Breast epithelium (tissue), 4 donors: ENCODE measurements around the gene RAPGEF4. TPM values are rescaled to one million over a fixed set of nuclear protein-coding genes. Genes with fewer than 3 reads are reported as not detected.

Experiments used
- DNase-seq, 2 donors: peaks; one replicate each; pipeline ENCODE4 v3.0.0-alpha.2; 2019; ENCODE audit warnings: low spot score in 2 of 2
- H3K27ac ChIP-seq, 2 donors: fragments of 200-600 bp; sonication (generic) in 1 of 2; one replicate each; pipeline ENCODE4 v1.5.1; 2016 to 2019; ENCODE audit warnings: mild to moderate bottlenecking in 1 of 2
- H3K27me3 ChIP-seq, 2 donors: fragments of 200-600 bp; sonication (generic) in 1 of 2; one replicate each; pipeline versions ENCODE4 v1.5.1 to v1.6.0; 2017 to 2019; ENCODE audit warnings: control low read depth in 1 of 2, mild to moderate bottlenecking in 1 of 2
- H3K36me3 ChIP-seq: fragments of 200-600 bp; one replicate; pipeline ENCODE4 v1.5.1; 2019
- H3K4me1 ChIP-seq, 2 donors: fragments of 200-600 bp; sonication (generic); one replicate each; pipeline ENCODE4 v1.5.1; 2016 to 2019; ENCODE audit warnings: control low read depth in 1 of 2
- H3K4me3 ChIP-seq, 3 donors: fragments of 200-600 bp; sonication (generic); 1 replicate in 2 of 3; 2 replicates in 1 of 3; pipeline ENCODE4 v1.5.1; 2016 to 2019; ENCODE audit warnings: mild to moderate bottlenecking in 3 of 3, moderate library complexity in 2 of 3
- H3K9me3 ChIP-seq, 2 donors: fragments of 200-600 bp; sonication (generic) in 1 of 2; one replicate each; pipeline ENCODE4 v1.5.1; 2016 to 2019; ENCODE audit warnings: control low read depth in 1 of 2
- POLR2A ChIP-seq: fragments of 450-650 bp; IDR thresholded peaks from one replicate; pipeline ENCODE4 v1.6.1; 2016; ENCODE audit warnings: antibody characterized with exemption, mild to moderate bottlenecking, moderate library complexity
- POLR2AphosphoS5 ChIP-seq, 3 donors: sonication (generic); formaldehyde crosslinking; IDR thresholded peaks; one replicate each; pipeline ENCODE4 v1.6.1; 2017; ENCODE audit warnings: antibody characterized with exemption in 3 of 3
- intact Hi-C: fragments of 100-400 bp; cut with DNase I; formaldehyde crosslinking; loops from one replicate; pipeline ENCODE4 v1.15.1; 2023; ENCODE audit warnings: low total_unique reads
- total RNA-seq, 3 donors: library from RNA; depleted of rRNA; stranded (reverse); fragments of >200 nt; gene quantifications; one replicate each; pipeline ENCODE4 v1.1.0, GENCODE V29; 2016
- TF ChIP-seq, protein P1 (sequence below), 3 donors: fragments of 450-650 bp; IDR thresholded peaks; one replicate each; pipeline ENCODE4 v1.5.1; 2016 to 2017; ENCODE audit warnings: antibody characterized with exemption in 3 of 3, mild to moderate bottlenecking in 3 of 3, moderate library complexity in 3 of 3

Gene RAPGEF4
- total RNA-seq, 3 donors from 2014 or later = 7.7 to 12.8 (median 11.6) TPM

GRCh38 chr2:172993139-172993538 is 257.5 kb downstream of the RAPGEF4 start:
- Histone ChIP-seq H3K27ac (no peak overlapping the region), H3K9me3 (no peaks in the 10 kb centered on the region), H3K4me1 (no peaks in the 10 kb centered on the region), H3K27me3 (no peaks in the 10 kb centered on the region), H3K4me3 (no peak overlapping the region), H3K36me3 (no peaks in the 10 kb centered on the region)
- intact Hi-C loops = no loop called here
- DNase-seq = no peak
- TF ChIP-seq POLR2AphosphoS5 (IDR thresholded peaks at IDR 0.05) = no peak
- no peak for TF ChIP-seq POLR2A
- TF ChIP-seq, protein P1, sequence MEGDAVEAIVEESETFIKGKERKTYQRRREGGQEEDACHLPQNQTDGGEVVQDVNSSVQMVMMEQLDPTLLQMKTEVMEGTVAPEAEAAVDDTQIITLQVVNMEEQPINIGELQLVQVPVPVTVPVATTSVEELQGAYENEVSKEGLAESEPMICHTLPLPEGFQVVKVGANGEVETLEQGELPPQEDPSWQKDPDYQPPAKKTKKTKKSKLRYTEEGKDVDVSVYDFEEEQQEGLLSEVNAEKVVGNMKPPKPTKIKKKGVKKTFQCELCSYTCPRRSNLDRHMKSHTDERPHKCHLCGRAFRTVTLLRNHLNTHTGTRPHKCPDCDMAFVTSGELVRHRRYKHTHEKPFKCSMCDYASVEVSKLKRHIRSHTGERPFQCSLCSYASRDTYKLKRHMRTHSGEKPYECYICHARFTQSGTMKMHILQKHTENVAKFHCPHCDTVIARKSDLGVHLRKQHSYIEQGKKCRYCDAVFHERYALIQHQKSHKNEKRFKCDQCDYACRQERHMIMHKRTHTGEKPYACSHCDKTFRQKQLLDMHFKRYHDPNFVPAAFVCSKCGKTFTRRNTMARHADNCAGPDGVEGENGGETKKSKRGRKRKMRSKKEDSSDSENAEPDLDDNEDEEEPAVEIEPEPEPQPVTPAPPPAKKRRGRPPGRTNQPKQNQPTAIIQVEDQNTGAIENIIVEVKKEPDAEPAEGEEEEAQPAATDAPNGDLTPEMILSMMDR (IDR thresholded peaks at IDR 0.05) = no peak

DNA sequence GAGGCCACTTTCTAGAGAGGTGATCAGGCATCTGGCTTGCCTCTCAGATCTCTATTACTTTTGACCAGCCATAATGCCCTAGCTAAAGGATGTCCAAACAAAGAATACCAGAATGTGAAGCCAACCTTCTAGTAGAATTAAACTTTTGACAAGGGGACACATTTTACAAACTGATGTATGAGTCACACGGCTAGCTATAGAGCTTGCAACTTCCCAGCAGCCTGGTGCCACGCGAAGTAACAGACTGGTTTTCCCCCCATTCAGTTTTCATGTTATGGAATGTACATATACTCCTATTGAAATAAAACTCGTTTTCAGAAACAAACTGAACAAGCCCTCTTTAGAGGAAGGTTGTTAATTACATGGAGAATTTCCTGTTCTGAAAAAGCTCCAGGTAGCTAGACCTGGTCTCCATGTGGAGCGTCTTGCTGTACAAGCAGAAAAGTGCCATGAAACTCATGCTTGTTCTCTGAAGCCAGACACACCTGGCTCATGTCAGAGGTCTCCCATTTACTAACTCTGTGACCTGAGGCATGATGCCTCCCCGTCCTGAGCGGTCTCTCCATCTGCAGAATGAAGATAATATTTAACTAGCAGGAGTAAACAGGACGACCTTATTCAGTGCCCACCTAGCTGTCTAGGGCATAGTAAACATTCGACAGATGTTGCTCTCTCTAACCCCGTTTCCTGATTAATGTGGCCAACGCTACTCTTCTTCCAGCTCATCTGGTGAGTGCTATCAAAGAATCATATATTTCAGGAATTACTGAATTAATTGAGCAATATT is 258.5 kb downstream of the RAPGEF4 start:
- no peak for TF ChIP-seq POLR2AphosphoS5 (IDR thresholded peaks at IDR 0.05)
- TF ChIP-seq, protein P1 (IDR thresholded peaks at IDR 0.05) = no peak
- no peak for TF ChIP-seq POLR2A
- intact Hi-C loops = no loop called here

DNA sequence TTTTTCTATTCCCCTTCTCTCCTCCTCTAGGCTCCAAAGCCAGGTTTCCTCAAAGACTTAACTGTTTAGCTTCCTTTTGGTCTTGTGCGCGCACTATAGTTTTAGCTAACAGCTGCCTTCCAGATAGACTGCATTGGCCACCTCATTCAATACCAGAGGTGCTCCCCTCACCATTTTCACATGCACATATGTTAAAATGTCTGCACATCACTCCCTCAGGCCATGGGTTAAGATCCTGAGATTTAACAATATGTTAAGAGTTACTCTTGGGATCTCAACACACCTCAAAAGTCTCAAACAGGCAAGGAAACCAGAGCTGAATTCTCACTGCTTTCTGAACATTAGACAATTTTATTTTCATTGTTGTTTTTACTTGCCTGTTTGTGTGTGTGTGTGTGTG is 259.2 kb downstream of the RAPGEF4 start:
- Histone ChIP-seq H3K4me3 (no peak overlapping the region), H3K9me3 (no peaks in the 10 kb centered on the region), H3K27me3 (no peaks in the 10 kb centered on the region), H3K36me3 (no peaks in the 10 kb centered on the region), H3K27ac (peak overlapping the region in 1 of 2 donors; percentile 85), H3K4me1 (peaks cover 0 to 4% of the 10 kb centered on the region in 2 donors)
- intact Hi-C loops = no loop called here
- DNase-seq = no peak
- TF ChIP-seq POLR2A = no peak
- TF ChIP-seq, protein P1 (IDR thresholded peaks at IDR 0.05) = no peak
- no peak for TF ChIP-seq POLR2AphosphoS5 (IDR thresholded peaks at IDR 0.05)

More for the DNA sequence above, 258.5 kb downstream of the RAPGEF4 start:
- no peaks in the 10 kb centered on the region for H3K9me3 ChIP-seq
- peaks cover 0 to 4% of the 10 kb centered on the region in 2 donors for H3K4me1 ChIP-seq
- H3K36me3 ChIP-seq = no peaks in the 10 kb centered on the region
- H3K27ac ChIP-seq = no peak overlapping the region
- DNase-seq = no peak
- H3K4me3 ChIP-seq = no peak overlapping the region
- no peaks in the 10 kb centered on the region for H3K27me3 ChIP-seq

- Histone ChIP-seq H3K4me1 (peaks cover 0 to 4% of the 10 kb centered on the region in 2 donors), H3K9me3 (no peaks in the 10 kb centered on the region), H3K27ac (peak overlapping the region; percentile 59 to 85), H3K27me3 (no peaks in the 10 kb centered on the region), H3K4me3 (no peak overlapping the region), H3K36me3 (no peaks in the 10 kb centered on the region)
- peak in 1 of 3 donors; percentile 22 for TF ChIP-seq POLR2AphosphoS5 (IDR thresholded peaks at IDR 0.05)
- TF ChIP-seq, protein P1 (IDR thresholded peaks at IDR 0.05) = no peak
- DNase-seq = peak in 1 of 2 donors; percentile 80
- intact Hi-C loops = no loop called here
Observed at GRCh38 chr2:172995323-172996244, 259.9 kb downstream of the RAPGEF4 start.
